GM10266 (cell line): ENCODE results near the gene PLD3.

Source experiments
- DNase-seq: peaks from one replicate; pipeline ENCODE4 v3.0.0; 2012; ENCODE audit errors: extremely low spot score
- CTCF ChIP-seq: IDR thresholded peaks from 2 replicates; pipeline ENCODE4 v1.5.1; 2012; ENCODE audit warnings: mild to moderate bottlenecking, low read depth; ENCODE audit not compliant: control insufficient read depth, insufficient read depth; ENCODE audit errors: missing control alignments

PLD3 gene

GRCh38 chr19:40389404-40390083 is 41.0 kb downstream of the PLD3 start:
- no peak for DNase-seq
- no peak for TF ChIP-seq CTCF

GRCh38 chr19:40390084-40390742 is 41.7 kb downstream of the PLD3 start, which contains the start of gene HIPK4:
TSS of gene HIPK4 (minus strand) at chr19:40390181. CDS start at chr19:40389902, 279 bp downstream.
- no peak for DNase-seq
- no peak for TF ChIP-seq CTCF

- no peak for DNase-seq
- no peak for TF ChIP-seq CTCF
Observed at GRCh38 chr19:40392123-40392522, 43.6 kb downstream of the PLD3 start.

- DNase-seq: no peak
- TF ChIP-seq CTCF: peak; percentile 51
Observed at GRCh38 chr19:40392894-40393517, 44.5 kb downstream of the PLD3 start.

GRCh38 chr19:40393894-40394815 is 45.7 kb downstream of the PLD3 start:
- TF ChIP-seq CTCF: no peak
- DNase-seq: no peak

- DNase-seq: no peak
- TF ChIP-seq CTCF: no peak
Observed at GRCh38 chr19:40394816-40395210, 46.3 kb downstream of the PLD3 start.
